ENCODE measurements around the gene TRAPPC5.

Gene TRAPPC5

GRCh38 chr19:7734220-7735203 is 53.9 kb downstream of the TRAPPC5 start:
- peak; percentile 8 for DNase-seq

GRCh38 chr19:7736148-7736547 is 55.5 kb downstream of the TRAPPC5 start:
- DNase-seq = no peak

- no peak for DNase-seq
Measured at GRCh38 chr19:7737215-7737614, 56.6 kb downstream of the TRAPPC5 start.
